Neuronal stem cell (in vitro differentiated cells): ENCODE results near the gene SFXN1.
A peak's percentile ranks its signal among the peaks of the same experiment; 100 is the strongest.

Experiments
- DNase-seq: peaks from one replicate; pipeline ENCODE4 v3.0.0-alpha.2; 2013; ENCODE audit warnings: low spot score
- H2AFZ ChIP-seq: one replicate; pipeline ENCODE4 v1.6.1; 2013; ENCODE audit warnings: mild to moderate bottlenecking, low read length, inconsistent platforms
- H2AK5ac ChIP-seq: 2 replicates; pipeline ENCODE4 v1.6.1; 2013; ENCODE audit warnings: low read depth, mild to moderate bottlenecking, inconsistent platforms, low read length, moderate library complexity, mixed read lengths
- H2BK120ac ChIP-seq: 2 replicates; pipeline ENCODE4 v1.6.1; 2013; ENCODE audit warnings: low read depth, mild to moderate bottlenecking, inconsistent platforms, low read length, moderate library complexity, mixed read lengths
- H2BK12ac ChIP-seq: one replicate; pipeline ENCODE4 v1.6.1; 2013; ENCODE audit warnings: low read length, inconsistent platforms
- H2BK15ac ChIP-seq: 2 replicates; pipeline ENCODE4 v1.6.1; 2013; ENCODE audit warnings: mild to moderate bottlenecking, low read length, inconsistent platforms, mixed read lengths
- H2BK5ac ChIP-seq: one replicate; pipeline ENCODE4 v1.6.1; 2013; ENCODE audit warnings: inconsistent platforms, mild to moderate bottlenecking, low read length, moderate library complexity
- H3K14ac ChIP-seq: one replicate; pipeline ENCODE4 v1.6.1; 2013; ENCODE audit warnings: low read length, inconsistent platforms
- H3K18ac ChIP-seq: 2 replicates; pipeline ENCODE4 v1.6.1; 2013; ENCODE audit warnings: low read length, inconsistent platforms
- H3K23ac ChIP-seq: 2 replicates; pipeline ENCODE4 v1.6.1; 2013; ENCODE audit warnings: low read depth, mild to moderate bottlenecking, mixed read lengths, low read length, inconsistent platforms; ENCODE audit not compliant: poor library complexity
- H3K27ac ChIP-seq: replicated peaks from 3 replicates; pipeline ENCODE4 v1.5.1; 2013; ENCODE audit warnings: low read length, inconsistent platforms
- H3K27me3 ChIP-seq, 3 experiments: 2 replicates each; pipeline ENCODE4 v1.6.1; 2013; ENCODE audit warnings: low read length in 3 of 3, mild to moderate bottlenecking in 2 of 3, inconsistent platforms in 1 of 3, low read depth in 1 of 3, mixed read lengths in 1 of 3, moderate library complexity in 1 of 3; ENCODE audit not compliant: control insufficient read depth in 3 of 3, insufficient read depth in 3 of 3
- H3K36me3 ChIP-seq, 2 donors: replicated peaks in 1 of 2; 2 replicates each; pipeline ENCODE4 v1.6.1; 2013; ENCODE audit warnings: low read length in 2 of 2; ENCODE audit not compliant: control insufficient read depth in 2 of 2, insufficient read depth in 2 of 2
- H3K4ac ChIP-seq: 2 replicates; pipeline ENCODE4 v1.6.1; 2013; ENCODE audit warnings: inconsistent platforms, mild to moderate bottlenecking, low read length, moderate library complexity
- H3K4me1 ChIP-seq, 2 donors: 1 replicate in 1 of 2; 2 replicates in 1 of 2; pipeline ENCODE4 v1.6.1; 2013; ENCODE audit warnings: low read length in 2 of 2, low read depth in 1 of 2; ENCODE audit not compliant: control insufficient read depth in 2 of 2, insufficient read depth in 1 of 2
- H3K4me2 ChIP-seq: one replicate; pipeline ENCODE4 v1.6.1; 2013; ENCODE audit warnings: mild to moderate bottlenecking, low read length, inconsistent platforms; ENCODE audit not compliant: insufficient read depth, poor library complexity, severe bottlenecking
- H3K4me3 ChIP-seq, 2 donors: 2 replicates each; pipeline ENCODE4 v1.5.1; 2013; ENCODE audit warnings: low read length in 2 of 2, mild to moderate bottlenecking in 2 of 2, inconsistent platforms in 1 of 2, moderate library complexity in 1 of 2
- H3K79me1 ChIP-seq: one replicate; pipeline ENCODE4 v1.6.1; 2013; ENCODE audit warnings: low read depth, mild to moderate bottlenecking, inconsistent platforms, low read length, moderate library complexity
- H3K9ac ChIP-seq: one replicate; pipeline ENCODE4 v1.6.1; 2013; ENCODE audit warnings: mild to moderate bottlenecking, low read depth, low read length, inconsistent platforms; ENCODE audit not compliant: poor library complexity
- H3K9me3 ChIP-seq, 2 donors: replicated peaks in 1 of 2; 2 replicates each; pipeline versions ENCODE3 to v1.6.1; 2013; ENCODE audit warnings: low read length in 2 of 2, mild to moderate bottlenecking in 2 of 2, inconsistent platforms in 1 of 2, low read depth in 1 of 2, mixed read lengths in 1 of 2, moderate library complexity in 1 of 2; ENCODE audit not compliant: control insufficient read depth in 2 of 2, insufficient read depth in 1 of 2
- H4K8ac ChIP-seq: one replicate; pipeline ENCODE4 v1.6.1; 2013; ENCODE audit warnings: low read depth, mild to moderate bottlenecking, inconsistent platforms, low read length, moderate library complexity
- H4K91ac ChIP-seq: one replicate; pipeline ENCODE4 v1.6.1; 2013; ENCODE audit warnings: low read length, low read depth, mild to moderate bottlenecking, inconsistent platforms; ENCODE audit not compliant: poor library complexity
- WGBS, 2 donors: extraction: QIAGEN DNeasy Blood & Tissue Kit; methylation state at CpG; one replicate each; pipeline ENCODE4 v1.1.7; 2013; ENCODE audit warnings: missing lambda C conversion rate in 2 of 2, mixed read lengths in 1 of 2; ENCODE audit not compliant: insufficient read length in 2 of 2, insufficient replicate concordance in 1 of 2; ENCODE audit errors: extremely low coverage in 2 of 2; 5-methylcytosine and 5-hydroxymethylcytosine counted together

The SFXN1 gene

DNA sequence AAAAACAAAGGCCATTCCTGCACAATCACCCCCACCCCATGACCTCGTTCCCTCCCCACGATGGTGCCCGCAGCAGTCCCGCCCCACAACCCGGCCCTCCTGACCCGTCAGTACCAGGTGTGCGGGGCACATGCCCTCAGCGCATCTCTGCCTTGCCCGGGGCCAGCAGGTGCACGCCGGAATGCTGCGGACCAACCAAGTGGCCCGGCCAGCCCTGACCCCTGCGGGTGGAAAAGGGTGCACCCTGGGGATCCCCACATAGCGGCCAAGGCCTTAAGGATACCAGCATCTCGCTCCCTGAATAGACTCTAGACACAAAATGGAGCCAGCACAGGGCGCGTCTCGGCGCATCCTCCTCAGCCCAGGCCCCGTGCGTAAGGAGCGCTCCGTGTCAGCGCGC lies 6.0 kb downstream of the SFXN1 start:
- Histone ChIP-seq H3K14ac (no peak overlapping the region), H4K91ac (no peak overlapping the region), H3K9ac (no peak overlapping the region), H4K8ac (no peak overlapping the region), H3K9me3 (peaks cover 4 to 46% of the 10 kb centered on the region in 2 donors), H3K4me1 (peaks cover 5 to 8% of the 10 kb centered on the region in 2 donors), H2BK120ac (no peak overlapping the region), H3K79me1 (peaks cover 15% of the 10 kb centered on the region), H3K27me3 (no peaks in the 10 kb centered on the region), H3K23ac (peak overlapping the region; percentile 17), H3K4me3 (no peak overlapping the region), H3K4ac (no peak overlapping the region), H3K27ac (no peak overlapping the region), H2BK12ac (no peak overlapping the region), H2AFZ (no peak overlapping the region), H3K18ac (no peak overlapping the region), H3K4me2 (no peak overlapping the region), H3K36me3 (peaks cover 26 to 95% of the 10 kb centered on the region in 2 donors), H2BK5ac (no peak overlapping the region), H2AK5ac (no peak overlapping the region), H2BK15ac (no peak overlapping the region)
- no CpG with 5 or more reads among the region's 26 CpGs for WGBS, 2 donors
- DNase-seq = no peak

DNA sequence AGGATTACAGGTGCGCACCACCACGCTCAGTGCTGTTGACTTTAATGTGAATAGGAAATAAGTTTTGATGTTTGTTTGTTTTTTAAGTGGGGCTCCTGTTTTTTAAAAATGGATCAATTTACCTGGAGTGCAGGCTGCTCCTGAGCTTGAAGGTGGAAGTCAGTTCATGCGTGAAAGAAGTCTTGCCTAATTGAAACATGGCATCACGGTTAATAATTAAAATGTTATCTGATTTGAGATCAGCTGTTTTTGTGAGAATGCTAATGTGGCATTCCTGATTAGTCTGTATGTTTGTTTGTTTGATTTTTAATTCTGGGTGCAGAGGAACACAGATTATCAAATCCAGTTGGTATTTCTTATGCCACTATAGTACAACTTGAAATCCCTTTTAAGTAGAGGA lies 6.5 kb downstream of the SFXN1 start:
- Histone ChIP-seq H3K36me3 (peaks cover 30 to 95% of the 10 kb centered on the region in 2 donors), H2AK5ac (no peak overlapping the region), H3K4me3 (no peak overlapping the region), H3K18ac (no peak overlapping the region), H2BK120ac (no peak overlapping the region), H3K9ac (no peak overlapping the region), H3K4me2 (no peak overlapping the region), H2BK12ac (no peak overlapping the region), H3K4ac (no peak overlapping the region), H3K23ac (peak overlapping the region; percentile 17), H4K8ac (no peak overlapping the region), H3K27me3 (no peaks in the 10 kb centered on the region), H4K91ac (no peak overlapping the region), H3K27ac (no peak overlapping the region), H3K4me1 (peaks cover under 1 to 3% of the 10 kb centered on the region in 2 donors), H2AFZ (no peak overlapping the region), H3K79me1 (peaks cover 11% of the 10 kb centered on the region), H3K9me3 (peaks cover 4 to 49% of the 10 kb centered on the region in 2 donors), H2BK5ac (no peak overlapping the region), H3K14ac (no peak overlapping the region), H2BK15ac (no peak overlapping the region)
- no peak for DNase-seq
- whole genome bisulfite sequencing, 2 donors = no CpG with 5 or more reads among the region's 4 CpGs

DNA sequence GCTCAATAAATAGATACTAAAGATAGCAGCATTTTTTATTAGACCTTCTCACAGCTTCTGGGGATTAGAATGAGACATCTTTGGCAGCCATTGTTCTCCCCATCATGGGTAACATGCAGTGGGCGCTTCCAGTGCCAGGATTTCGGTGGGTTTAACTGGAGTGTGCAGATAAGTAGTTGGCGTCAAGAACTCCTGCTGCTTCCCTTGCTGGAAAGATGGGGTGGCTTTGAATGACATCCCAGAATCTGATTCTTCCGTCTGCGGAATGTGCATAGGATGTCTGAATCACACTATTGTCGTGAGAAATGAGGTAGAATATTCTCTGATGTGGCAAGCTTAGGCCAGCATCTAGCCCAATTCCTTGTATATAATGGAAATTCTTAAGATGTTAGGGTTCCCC lies 7.3 kb downstream of the SFXN1 start:
- Histone ChIP-seq H3K4ac (no peak overlapping the region), H3K27me3 (no peaks in the 10 kb centered on the region), H3K9me3 (peaks cover 4 to 45% of the 10 kb centered on the region in 2 donors), H3K9ac (no peak overlapping the region), H3K36me3 (peaks cover 26 to 97% of the 10 kb centered on the region in 2 donors), H3K23ac (no peak overlapping the region), H3K14ac (no peak overlapping the region), H3K18ac (no peak overlapping the region), H2AK5ac (no peak overlapping the region), H3K4me3 (no peak overlapping the region), H2BK15ac (no peak overlapping the region), H3K4me2 (no peak overlapping the region), H2BK12ac (no peak overlapping the region), H3K4me1 (peaks cover 0 to under 1% of the 10 kb centered on the region in 2 donors), H2AFZ (no peak overlapping the region), H2BK120ac (no peak overlapping the region), H2BK5ac (no peak overlapping the region), H3K79me1 (peaks cover 9% of the 10 kb centered on the region), H4K8ac (no peak overlapping the region), H3K27ac (no peak overlapping the region), H4K91ac (no peak overlapping the region)
- WGBS, 2 donors = no CpG with 5 or more reads among the region's 6 CpGs
- DNase-seq = no peak

DNA sequence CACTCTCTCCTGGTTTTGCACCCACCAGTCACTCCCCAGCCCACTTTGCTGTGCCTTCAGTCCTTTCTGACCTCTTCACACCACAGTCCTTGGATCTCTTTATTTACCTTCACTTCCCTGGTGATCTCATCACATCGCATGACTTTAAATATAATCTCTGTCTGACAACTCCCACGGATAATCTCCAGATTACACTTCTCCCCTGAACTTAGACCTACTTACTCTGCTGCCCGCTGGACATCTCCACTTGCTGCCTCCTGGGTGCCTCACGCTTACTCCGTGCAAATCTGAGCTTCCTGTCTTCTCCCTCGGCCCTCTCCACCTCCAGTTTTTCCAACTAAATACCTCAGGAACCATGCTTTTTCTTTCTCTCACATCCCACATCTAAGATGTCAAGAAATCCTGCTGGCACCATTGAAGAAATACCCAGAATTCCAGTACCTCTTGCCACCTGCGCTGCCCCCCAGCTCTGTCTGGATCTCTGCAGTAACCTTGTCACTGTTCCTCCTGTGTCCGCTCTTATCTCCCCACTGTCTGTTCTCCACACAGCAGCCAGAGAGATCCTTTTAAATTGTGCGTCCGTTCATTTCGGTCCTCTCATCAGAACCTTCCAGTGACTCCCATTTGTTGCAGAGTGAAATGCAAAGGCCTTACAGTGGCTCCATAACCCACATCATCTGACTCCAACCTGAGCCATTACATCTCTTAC lies 9.3 kb downstream of the SFXN1 start:
- Histone ChIP-seq H3K36me3 (peaks cover 25 to 97% of the 10 kb centered on the region in 2 donors), H3K4me2 (no peak overlapping the region), H2BK5ac (no peak overlapping the region)

More for the DNA sequence above, 9.3 kb downstream of the SFXN1 start:
- no peak overlapping the region for H3K4me3 ChIP-seq
- H3K23ac ChIP-seq = no peak overlapping the region
- peaks cover 4 to 28% of the 10 kb centered on the region in 2 donors for H3K9me3 ChIP-seq
- H4K8ac ChIP-seq = no peak overlapping the region
- H3K14ac ChIP-seq = no peak overlapping the region
- H4K91ac ChIP-seq = no peak overlapping the region
- no peak overlapping the region for H3K27ac ChIP-seq
- H2BK12ac ChIP-seq = no peak overlapping the region
- no peak for DNase-seq
- H3K79me1 ChIP-seq = peaks cover 9% of the 10 kb centered on the region
- WGBS, 2 donors = no CpG with 5 or more reads among the region's 11 CpGs
- no peaks in the 10 kb centered on the region for H3K27me3 ChIP-seq
- no peak overlapping the region for H2AFZ ChIP-seq
- H2BK15ac ChIP-seq = no peak overlapping the region
- no peak overlapping the region for H2BK120ac ChIP-seq
- H2AK5ac ChIP-seq = no peak overlapping the region
- no peaks in the 10 kb centered on the region for H3K4me1 ChIP-seq
- no peak overlapping the region for H3K18ac ChIP-seq
- no peak overlapping the region for H3K9ac ChIP-seq
- H3K4ac ChIP-seq = no peak overlapping the region
